Measurements from ENCODE around the gene FPR1. TPM values are rescaled to one million over a fixed set of nuclear protein-coding genes. Genes with fewer than 3 reads are reported as not detected.

The FPR1 gene
- total RNA-seq, 1 donor, result 5.1 TPM

DNA sequence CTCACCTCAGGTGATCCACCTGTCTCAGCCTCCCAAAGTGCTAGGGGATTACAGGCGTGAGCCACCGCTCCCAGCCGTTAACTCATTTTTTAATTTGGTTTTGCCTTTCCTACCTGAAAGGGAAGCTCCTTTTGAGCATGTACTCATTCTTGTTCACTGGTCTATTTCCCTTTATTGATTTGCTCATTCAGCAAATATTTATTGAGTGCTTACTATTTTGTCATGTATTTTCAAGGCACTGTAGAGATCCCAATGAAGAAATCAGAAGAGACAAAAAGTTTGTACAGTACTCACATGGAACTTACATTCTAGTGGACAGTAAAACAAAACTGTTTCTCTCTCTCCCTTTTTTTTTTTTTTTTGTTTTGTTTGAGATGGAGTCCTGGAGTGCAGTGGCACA is 44.8 kb downstream of the FPR1 start:
- Histone ChIP-seq H3K9me3 (ENCODE audit: low read depth, low read length) (no peaks in the 10 kb centered on the region), H3K36me3 (ENCODE audit: insufficient read depth, low read length) (peaks cover 38% of the 10 kb centered on the region), H3K27ac (ENCODE audit: low read depth, low read length) (no peak overlapping the region), H4K20me1 (ENCODE audit: insufficient read depth, low read length) (peaks cover 9% of the 10 kb centered on the region), H3K4me1 (ENCODE audit: insufficient read depth, low read length) (peaks cover 13% of the 10 kb centered on the region), H3K27me3 (ENCODE audit: insufficient read depth, low read length) (no peaks in the 10 kb centered on the region), H3K4me2 (ENCODE audit: insufficient read depth, low read length) (no peak overlapping the region), H2AFZ (ENCODE audit: low read length) (no peak overlapping the region), H3K79me2 (ENCODE audit: insufficient read depth, low read length) (peaks cover 8% of the 10 kb centered on the region), H3K4me3 (ENCODE audit: insufficient read depth, low read length) (no peak overlapping the region)
- DNase-seq (ENCODE audit: insufficient read length, low spot score, missing footprints), result no peak
- TF ChIP-seq CTCF (IDR thresholded peaks at IDR 0.05; ENCODE audit: extremely low read depth, low read depth, low read length), result no peak

GRCh38 chr19:51706296-51706695 is 45.4 kb downstream of the FPR1 start:
- Histone ChIP-seq H4K20me1 (ENCODE audit: insufficient read depth, low read length) (peaks cover 12% of the 10 kb centered on the region), H3K4me1 (ENCODE audit: insufficient read depth, low read length) (peaks cover 13% of the 10 kb centered on the region), H2AFZ (ENCODE audit: low read length) (no peak overlapping the region), H3K4me2 (ENCODE audit: insufficient read depth, low read length) (no peak overlapping the region), H3K27me3 (ENCODE audit: insufficient read depth, low read length) (no peaks in the 10 kb centered on the region), H3K36me3 (ENCODE audit: insufficient read depth, low read length) (peaks cover 44% of the 10 kb centered on the region), H3K4me3 (ENCODE audit: insufficient read depth, low read length) (no peak overlapping the region), H3K27ac (ENCODE audit: low read depth, low read length) (no peak overlapping the region), H3K9me3 (ENCODE audit: low read depth, low read length) (no peaks in the 10 kb centered on the region), H3K79me2 (ENCODE audit: insufficient read depth, low read length) (peaks cover 8% of the 10 kb centered on the region)
- no peak for DNase-seq (ENCODE audit: insufficient read length, low spot score, missing footprints)
- no peak for TF ChIP-seq CTCF (IDR thresholded peaks at IDR 0.05; ENCODE audit: extremely low read depth, low read depth, low read length)

- Histone ChIP-seq H3K4me3 (ENCODE audit: insufficient read depth, low read length) (peak overlapping the region; percentile 81), H2AFZ (ENCODE audit: low read length) (no peak overlapping the region), H3K4me2 (ENCODE audit: insufficient read depth, low read length) (peak overlapping the region; percentile 85), H4K20me1 (ENCODE audit: insufficient read depth, low read length) (peaks cover 12% of the 10 kb centered on the region), H3K9me3 (ENCODE audit: low read depth, low read length) (no peaks in the 10 kb centered on the region), H3K27ac (ENCODE audit: low read depth, low read length) (peak overlapping the region; percentile 89), H3K79me2 (ENCODE audit: insufficient read depth, low read length) (peaks cover 8% of the 10 kb centered on the region), H3K4me1 (ENCODE audit: insufficient read depth, low read length) (peaks cover 13% of the 10 kb centered on the region), H3K36me3 (ENCODE audit: insufficient read depth, low read length) (peaks cover 58% of the 10 kb centered on the region), H3K27me3 (ENCODE audit: insufficient read depth, low read length) (no peaks in the 10 kb centered on the region)
- no peak for TF ChIP-seq CTCF (IDR thresholded peaks at IDR 0.05; ENCODE audit: extremely low read depth, low read depth, low read length)
- no peak for DNase-seq (ENCODE audit: insufficient read length, low spot score, missing footprints)
These were observed 47.1 kb downstream of the FPR1 start for GRCh38 chr19:51704626-51705025.

- TF ChIP-seq CTCF (IDR thresholded peaks at IDR 0.05; ENCODE audit: extremely low read depth, low read depth, low read length), result peak; percentile 30
- H2AFZ ChIP-seq (ENCODE audit: low read length), result peak overlapping the region; percentile 46
- peaks cover 66% of the 10 kb centered on the region for H3K36me3 ChIP-seq (ENCODE audit: insufficient read depth, low read length)
- peaks cover 13% of the 10 kb centered on the region for H3K4me1 ChIP-seq (ENCODE audit: insufficient read depth, low read length)
- H3K27me3 ChIP-seq (ENCODE audit: insufficient read depth, low read length), result no peaks in the 10 kb centered on the region
- H3K4me2 ChIP-seq (ENCODE audit: insufficient read depth, low read length), result peak overlapping the region; percentile 85
- peak overlapping the region; percentile 89 for H3K27ac ChIP-seq (ENCODE audit: low read depth, low read length)
- DNase-seq (ENCODE audit: insufficient read length, low spot score, missing footprints), result peak; percentile 99
- H3K79me2 ChIP-seq (ENCODE audit: insufficient read depth, low read length), result peaks cover 16% of the 10 kb centered on the region
- H4K20me1 ChIP-seq (ENCODE audit: insufficient read depth, low read length), result peaks cover 18% of the 10 kb centered on the region
- H3K9me3 ChIP-seq (ENCODE audit: low read depth, low read length), result no peaks in the 10 kb centered on the region
- peak overlapping the region; percentile 81 for H3K4me3 ChIP-seq (ENCODE audit: insufficient read depth, low read length)
These were observed 47.8 kb downstream of the FPR1 start for GRCh38 chr19:51703575-51704515.
